ENCODE results near the gene CIT.
"Not testable (repeated sequence)": the region's sequence is repeated elsewhere in the genome, so short reads cannot be mapped to it uniquely, and the experiment has no call there.

CIT gene

GRCh38 chr12:119671070-119671469 is 206.1 kb downstream of the CIT start:
- DNase-seq, result no peak

GRCh38 chr12:119669744-119670472 is 207.2 kb downstream of the CIT start:
- no peak for DNase-seq

DNA sequence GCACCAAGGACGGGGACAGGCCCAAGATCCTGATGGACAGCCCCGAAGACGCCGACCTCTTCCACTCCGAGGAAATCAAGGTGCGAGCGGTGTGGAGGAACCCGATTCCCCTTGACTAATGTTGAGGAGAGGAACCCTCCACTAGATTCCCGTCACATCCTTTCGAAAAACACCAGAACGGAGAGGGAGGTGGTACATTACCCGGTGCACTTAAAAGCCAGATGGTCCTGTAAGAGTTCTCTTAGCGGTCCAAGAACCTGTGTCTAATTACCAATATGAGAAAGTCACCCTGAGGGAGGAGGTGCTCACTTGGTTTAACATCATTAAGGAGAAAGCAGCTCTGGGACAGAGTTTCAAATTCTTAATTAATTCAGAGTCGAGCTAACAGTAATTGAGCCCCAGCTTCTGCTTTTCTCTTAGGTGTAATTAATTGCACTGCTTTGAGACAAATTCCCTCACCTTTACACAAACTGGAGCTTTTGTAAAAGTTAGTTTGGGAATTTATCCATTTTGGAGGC is 208.7 kb downstream of the CIT start:
- DNase-seq, result no peak

- DNase-seq, result peak; percentile 97
Measured at GRCh38 chr12:119667577-119668323, 209.4 kb downstream of the CIT start, which contains the start of gene PRKAB1. Gene PRKAB1, plus strand, starts transcription at chr12:119668133. Its CDS starts 112 bp downstream, at chr12:119668245.

DNA sequence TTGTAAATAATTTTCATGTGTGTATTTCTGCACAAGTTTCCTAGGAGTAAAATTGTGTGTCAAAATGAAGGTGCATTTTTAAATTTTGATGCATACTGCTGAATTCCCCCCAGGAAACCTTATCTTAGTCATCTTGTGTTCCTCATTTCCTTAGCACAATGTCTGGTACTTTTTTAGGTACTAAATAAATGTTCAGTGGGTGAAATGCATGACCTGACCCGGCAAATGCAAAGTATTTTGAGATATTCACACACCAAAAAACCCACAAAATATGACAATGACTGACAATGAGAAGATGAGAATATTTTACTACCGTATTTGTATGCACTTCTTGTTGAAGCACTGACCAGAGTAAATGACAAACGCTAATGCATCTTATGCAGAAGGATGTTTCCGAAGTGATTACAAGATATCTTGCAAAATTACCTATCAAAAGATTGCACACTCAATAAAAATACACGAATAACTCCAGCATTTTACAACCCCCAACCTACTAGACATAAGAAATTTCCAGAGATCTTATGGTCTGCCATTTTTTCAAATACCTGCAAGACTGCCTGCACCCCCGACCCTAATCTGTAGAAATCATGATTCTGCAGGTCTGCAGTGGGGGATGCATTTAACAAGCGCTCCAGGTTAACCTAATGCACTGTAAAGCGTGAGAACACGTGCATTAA is 210.1 kb downstream of the CIT start:
- DNase-seq, result no peak

GRCh38 chr12:119666226-119666795 is 210.8 kb downstream of the CIT start:
- DNase-seq, result no peak

DNA sequence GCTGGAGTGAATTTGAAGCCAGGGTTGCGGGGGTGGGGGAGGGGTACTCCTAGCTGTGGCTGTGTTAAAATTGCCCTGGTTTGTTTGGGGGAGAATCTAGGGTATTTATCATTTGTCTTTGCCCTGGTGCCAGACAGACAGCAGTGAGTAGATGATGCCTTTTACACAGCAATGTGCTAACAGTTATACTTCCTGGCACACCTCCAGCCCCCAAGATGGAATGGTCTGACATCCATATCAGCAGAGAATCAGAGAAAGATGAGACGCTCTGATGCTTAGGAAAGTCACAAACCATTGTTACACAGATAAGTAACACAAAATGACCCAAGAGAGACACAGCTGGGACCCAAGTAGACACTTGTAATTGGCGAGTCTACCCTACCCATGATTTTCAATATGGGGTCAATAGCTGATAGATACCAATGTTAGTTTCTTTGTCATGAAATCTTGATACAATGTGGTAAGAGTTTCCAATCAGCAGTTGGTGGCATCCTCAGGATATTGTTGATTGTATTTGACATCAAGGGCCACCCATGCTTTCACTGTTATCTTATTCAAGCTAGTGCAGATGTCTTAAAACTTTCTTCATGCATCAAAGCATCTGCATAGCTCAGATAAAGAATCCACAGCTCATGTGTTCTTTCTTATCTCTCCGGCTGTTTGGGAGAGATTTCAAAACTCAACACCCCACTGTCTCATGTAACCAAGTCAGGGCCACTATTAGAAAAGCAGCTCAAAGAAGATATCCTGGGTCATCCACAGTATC is 211.8 kb downstream of the CIT start:
- DNase-seq, result no peak

GRCh38 chr12:119664642-119665041 is 212.5 kb downstream of the CIT start:
- no peak for DNase-seq

DNA sequence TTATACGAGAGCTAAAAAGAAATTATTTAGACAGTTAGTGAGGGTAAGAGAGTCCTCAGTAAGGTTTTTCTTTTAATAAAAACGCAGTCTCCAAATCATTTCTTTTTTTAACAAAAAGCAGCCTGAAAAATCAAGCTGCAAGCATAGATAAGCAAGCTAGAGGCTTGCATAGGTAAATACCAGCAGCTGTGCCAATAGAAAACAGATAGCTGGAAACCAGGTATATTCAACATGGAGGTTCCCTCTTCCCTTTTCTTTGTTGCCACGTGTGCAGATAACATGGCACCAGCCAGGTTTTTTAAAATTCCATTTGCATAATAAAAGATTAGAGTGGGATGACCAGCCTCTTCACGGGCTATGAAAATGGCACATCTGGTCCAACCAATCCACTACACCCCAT is 215.2 kb downstream of the CIT start:
- DNase-seq, result no peak

GRCh38 chr12:119660076-119660475 is 217.0 kb downstream of the CIT start:
- no peak for DNase-seq

- DNase-seq, result no peak
Measured at GRCh38 chr12:119659289-119659897, 217.7 kb downstream of the CIT start.

DNA sequence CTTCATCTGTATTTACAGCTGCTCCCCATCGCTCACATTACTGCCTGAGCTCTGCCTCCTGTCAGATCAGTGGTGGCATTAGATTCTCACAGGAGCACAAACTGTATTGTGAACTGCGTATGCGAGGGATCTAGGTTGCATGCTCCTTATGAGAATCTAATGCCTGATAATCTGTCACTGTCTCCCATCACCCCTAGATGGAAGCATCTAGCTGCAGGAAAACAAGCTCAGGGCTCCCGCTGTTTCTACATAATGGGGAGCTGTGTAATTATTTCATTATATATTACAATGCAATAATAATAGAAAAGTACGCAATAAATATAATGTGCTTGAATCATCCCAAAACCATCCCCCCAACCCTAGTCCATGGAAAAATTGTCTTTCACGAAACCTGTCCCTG is 219.0 kb downstream of the CIT start:
- DNase-seq, result not testable (repeated sequence)

DNA sequence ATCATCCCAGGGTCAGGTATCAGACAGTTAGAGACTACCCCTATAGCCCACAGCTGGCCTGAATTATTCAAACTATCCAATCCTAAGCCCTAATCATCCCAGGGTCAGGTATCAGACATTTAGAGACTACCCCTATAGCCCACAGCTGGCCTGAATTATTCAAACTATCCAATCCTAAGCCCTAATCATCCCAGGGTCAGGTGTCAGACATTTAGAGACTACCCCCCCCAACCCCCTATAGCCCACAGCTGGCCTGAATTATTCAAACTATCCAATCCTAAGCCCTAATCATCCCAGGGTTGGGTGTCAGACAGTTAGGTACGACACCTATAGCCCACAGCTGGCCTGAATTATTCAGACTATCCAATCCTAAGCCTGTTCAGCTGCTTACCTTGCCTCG is 220.1 kb downstream of the CIT start:
- not testable (repeated sequence) for DNase-seq

DNA sequence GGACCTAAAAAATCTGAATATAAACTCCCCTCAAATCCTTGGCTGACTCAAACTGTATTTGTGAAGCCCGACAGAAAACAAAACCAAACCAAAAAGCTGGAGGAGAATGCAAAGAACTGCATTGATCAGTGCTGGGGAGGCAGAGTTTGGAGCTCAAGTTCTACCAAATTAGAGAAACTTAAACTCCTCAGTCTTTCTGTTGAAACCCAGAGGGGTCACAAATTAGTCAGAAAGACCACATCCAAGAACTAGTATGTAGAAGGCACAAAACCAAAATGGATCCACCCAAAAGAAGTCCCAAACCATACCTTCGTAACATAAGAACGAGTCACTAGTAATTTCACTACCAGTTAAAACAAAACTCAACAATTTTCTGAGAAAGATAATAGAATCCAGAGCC is 224.5 kb downstream of the CIT start:
- DNase-seq, result no peak

- no peak for DNase-seq
Measured at GRCh38 chr12:119649202-119649808, 227.8 kb downstream of the CIT start.

- no peak for DNase-seq
Measured at GRCh38 chr12:119645535-119646059, 231.5 kb downstream of the CIT start.

GRCh38 chr12:119644930-119645329 is 232.2 kb downstream of the CIT start:
- DNase-seq, result no peak

DNA sequence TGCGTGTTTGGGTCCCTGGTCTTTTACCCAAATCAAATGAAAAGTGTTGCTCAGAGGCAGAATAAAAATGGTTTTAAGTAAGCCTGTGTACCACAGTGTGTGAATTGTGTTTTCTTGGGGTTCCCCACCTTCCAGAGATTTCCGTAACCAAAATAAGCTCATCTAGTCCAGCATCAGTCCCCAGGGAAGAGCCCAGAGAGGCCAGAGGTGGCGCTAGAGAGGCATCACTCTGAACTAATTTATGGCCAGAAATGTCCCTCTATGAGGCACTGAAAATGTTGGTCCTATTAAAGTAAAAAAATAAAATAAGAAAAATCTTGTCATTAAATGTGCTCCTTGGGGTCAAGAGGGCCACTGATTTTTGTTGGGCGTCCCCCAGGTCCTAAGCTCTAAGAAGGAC is 234.1 kb downstream of the CIT start:
- DNase-seq, result no peak

Measured in stimulated activated CD4-positive, alpha-beta T cell treated with anti-CD3 and anti-CD28 coated beads, Interleukin-1b, Interleukin-23, amount 100 ng/mL, for 48 hours (primary cell).